Upper lobe of right lung (tissue), 1 donor: ENCODE measurements around the gene ARHGAP44. TPM values are rescaled to one million over a fixed set of nuclear protein-coding genes. Genes with fewer than 3 reads are reported as not detected.
A peak's percentile ranks its signal among the peaks of the same experiment; 100 is the strongest.

ENCODE experiments used
- ATAC-seq: fragments of 200-7000 bp; cut with Tn5 transposase; one replicate; pipeline ENCODE4 v1.9.1; 2020; ENCODE audit warnings: mild to moderate bottlenecking, moderate library complexity
- DNase-seq: peaks from one replicate; pipeline ENCODE4 v3.0.0-alpha.2; 2020
- H3K27ac ChIP-seq: fragments of 200-600 bp; one replicate; pipeline ENCODE4 v1.8.0; 2022
- H3K27me3 ChIP-seq: fragments of 200-600 bp; one replicate; pipeline ENCODE4 v1.8.0; 2022; ENCODE audit warnings: mild to moderate bottlenecking
- H3K36me3 ChIP-seq: fragments of 200-600 bp; one replicate; pipeline ENCODE4 v1.8.0; 2022
- H3K4me1 ChIP-seq: fragments of 200-600 bp; one replicate; pipeline ENCODE4 v1.8.0; 2022
- H3K4me3 ChIP-seq: fragments of 200-600 bp; one replicate; pipeline ENCODE4 v1.8.0; 2022; ENCODE audit warnings: mild to moderate bottlenecking
- H3K9me3 ChIP-seq: fragments of 200-600 bp; one replicate; pipeline ENCODE4 v1.8.0; 2022
- CTCF ChIP-seq: fragments of 200-600 bp; IDR thresholded peaks from one replicate; pipeline ENCODE4 v1.8.0; 2022; ENCODE audit warnings: antibody characterized with exemption
- intact Hi-C: fragments of 100-400 bp; cut with DNase I; formaldehyde crosslinking; loops from one replicate; pipeline ENCODE4 v1.11.0; 2022
- long read RNA-seq: library from polyadenylated mRNA; unstranded; transcript quantifications from one replicate; pipeline ENCODE4 v2.0.0, GENCODE V29; 2021
- total RNA-seq: library from RNA; stranded (reverse); fragmentation: NEBNext Ultra II Directional; extraction: Animal tissue kit (Norgen Biotek cat#: 25700); gene quantifications from one replicate; pipeline ENCODE4 v1.2.1, GENCODE V29; 2021
- donor health status: DM: no; HTN: yes; CAD: no; lungs with severe emphysema.

Gene ARHGAP44
- 41.2 TPM for total RNA-seq
- long read RNA-seq, full-length matches to known transcripts, result 12 of 57 reads
- long read RNA-seq, partial matches to known transcripts, result 22 of 57 reads
- long read RNA-seq, other reads (novel, unspliced or antisense), result 23 of 57 reads

GRCh38 chr17:12789481-12790248 lies at the start of gene ARHGAP44:
Gene ARHGAP44, plus strand, starts transcription at chr17:12789498. Its CDS starts 341 bp downstream, at chr17:12789839.
- H3K4me3 ChIP-seq, result peak within 1 kb of the TSS; percentile 62
- H3K9me3 ChIP-seq, result no peaks in the 10 kb centered on the region
- H3K27ac ChIP-seq, result peak within 1 kb of the TSS; percentile 55
- peaks cover 7% of the 10 kb centered on the region for H3K27me3 ChIP-seq
- H3K4me1 ChIP-seq, result peaks cover 4% of the 10 kb centered on the region
- DNase-seq (peak; percentile 87), ATAC-seq (peak; percentile 89)
- no peaks in the 10 kb centered on the region for H3K36me3 ChIP-seq
- intact Hi-C loops, result no loop called here
- no peak for TF ChIP-seq CTCF

GRCh38 chr17:12739500-12739899 lies 49.8 kb upstream of the ARHGAP44 start:
- ATAC-seq (no peak), DNase-seq (no peak)
- Histone ChIP-seq H3K4me3 (no peak overlapping the region), H3K4me1 (peaks cover 11% of the 10 kb centered on the region), H3K36me3 (no peaks in the 10 kb centered on the region), H3K27ac (no peak overlapping the region), H3K27me3 (no peaks in the 10 kb centered on the region), H3K9me3 (no peaks in the 10 kb centered on the region)
- intact Hi-C loops, result no loop called here
- no peak for TF ChIP-seq CTCF

GRCh38 chr17:12743046-12743445 lies 46.3 kb upstream of the ARHGAP44 start:
- H3K4me1 ChIP-seq, result peaks cover 11% of the 10 kb centered on the region
- H3K36me3 ChIP-seq, result no peaks in the 10 kb centered on the region
- DNase-seq (no peak), ATAC-seq (peak; percentile 31)
- no peak overlapping the region for H3K4me3 ChIP-seq
- intact Hi-C loops, result no loop called here
- no peak for TF ChIP-seq CTCF
- H3K9me3 ChIP-seq, result no peaks in the 10 kb centered on the region
- H3K27me3 ChIP-seq, result no peaks in the 10 kb centered on the region
- no peak overlapping the region for H3K27ac ChIP-seq

GRCh38 chr17:12744298-12744697 lies 45.0 kb upstream of the ARHGAP44 start:
- no peak for TF ChIP-seq CTCF
- Histone ChIP-seq H3K4me1 (peaks cover 11% of the 10 kb centered on the region), H3K36me3 (no peaks in the 10 kb centered on the region), H3K4me3 (no peak overlapping the region), H3K27ac (no peak overlapping the region), H3K27me3 (no peaks in the 10 kb centered on the region), H3K9me3 (no peaks in the 10 kb centered on the region)
- intact Hi-C loops, result no loop called here
- ATAC-seq (peak; percentile 69), DNase-seq (no peak)

- Histone ChIP-seq H3K4me3 (no peak overlapping the region), H3K36me3 (no peaks in the 10 kb centered on the region), H3K4me1 (peaks cover 11% of the 10 kb centered on the region), H3K27ac (no peak overlapping the region), H3K27me3 (no peaks in the 10 kb centered on the region), H3K9me3 (no peaks in the 10 kb centered on the region)
- no peak for TF ChIP-seq CTCF
- no peak for DNase-seq
- intact Hi-C loops, result no loop called here
- no peak for ATAC-seq
Measured at GRCh38 chr17:12744786-12745185, 44.5 kb upstream of the ARHGAP44 start.
